Activated CD4-positive, CD25-positive, alpha-beta regulatory T cell treated with anti-CD3 and anti-CD28 coated beads, Interleukin-2, amount 50 U/mL, for 16 hours (primary cell): ENCODE data around the gene DTNB.
"Not testable (repeated sequence)": the region's sequence is repeated elsewhere in the genome, so short reads cannot be mapped to it uniquely, and the experiment has no call there.

Experiments used
- DNase-seq: peaks from one replicate; pipeline ENCODE4 v3.0.0-alpha.2; 2020; ENCODE audit warnings: low read depth, low spot score

Gene DTNB

DNA sequence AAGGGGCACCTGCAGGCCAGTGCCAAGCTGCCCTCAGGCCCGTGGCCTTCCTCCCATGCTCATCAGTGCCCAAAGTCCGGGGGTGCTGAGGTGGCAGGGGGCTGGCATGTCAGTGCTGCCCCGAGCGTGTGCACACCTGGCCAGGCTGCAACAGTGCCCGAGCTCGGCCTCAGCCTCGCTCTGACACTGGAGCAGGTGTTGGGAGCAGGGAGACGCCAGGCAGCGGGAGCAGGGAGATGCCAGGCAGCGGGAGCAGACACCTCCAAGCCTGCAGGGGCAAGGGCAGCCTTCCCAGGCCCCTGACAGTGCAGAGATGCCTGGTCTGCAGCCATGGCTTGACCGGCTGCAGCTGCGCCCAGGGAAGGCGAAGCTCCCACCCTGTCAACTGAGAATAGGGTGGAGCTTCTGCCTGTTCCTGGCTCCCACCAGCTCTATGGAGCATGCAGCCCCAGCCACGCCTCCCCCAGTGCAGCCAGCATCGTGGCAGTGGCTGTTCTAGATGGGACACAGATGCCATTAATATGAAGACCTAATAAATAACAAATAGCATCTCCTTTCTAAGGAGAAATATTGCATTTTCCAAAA is 82.4 kb downstream of the DTNB start:
- no peak for DNase-seq

DNA sequence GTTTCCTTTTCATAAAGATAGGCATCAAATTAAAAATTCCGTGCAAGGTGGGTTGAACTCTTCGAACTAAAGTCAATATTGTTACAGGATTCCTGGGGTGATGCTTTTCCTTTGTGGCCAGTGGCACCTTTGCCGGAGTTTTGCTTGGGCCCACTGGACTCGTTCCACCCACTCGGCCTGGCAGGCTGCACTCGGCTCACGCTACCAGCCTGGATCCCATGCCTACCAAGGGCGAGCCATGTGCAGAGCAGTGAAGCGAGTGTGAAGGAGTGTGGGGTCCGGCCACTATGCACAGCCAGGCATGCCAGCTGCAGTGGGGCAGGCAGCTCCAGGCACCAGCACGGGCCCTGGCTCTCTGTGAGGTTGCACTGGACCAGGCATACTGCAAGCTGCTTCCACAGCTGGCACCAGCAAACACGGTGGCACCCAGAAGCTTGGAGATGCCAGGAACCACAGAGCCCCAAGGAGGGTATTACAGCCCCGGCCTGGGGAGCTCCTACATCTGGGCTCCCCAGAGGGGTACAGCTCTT is 83.6 kb downstream of the DTNB start:
- DNase-seq: no peak

DNA sequence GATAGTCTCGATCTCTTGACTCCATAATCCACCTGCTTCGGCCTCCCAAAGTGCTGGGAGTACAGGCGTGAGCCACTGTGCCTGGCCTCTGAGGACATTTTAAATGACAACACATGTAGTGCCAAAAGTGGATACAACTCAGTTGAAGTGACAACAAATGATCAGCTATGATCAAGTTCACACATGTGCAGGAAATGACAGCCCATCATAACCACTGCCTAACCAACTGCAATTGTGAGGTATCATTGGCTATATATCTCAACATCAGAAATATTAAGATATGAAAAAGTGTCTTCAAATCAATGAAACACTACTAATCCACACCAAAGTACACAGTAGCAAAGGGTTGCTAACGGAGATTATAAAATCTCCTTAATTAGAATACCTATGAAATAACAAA is 84.8 kb downstream of the DTNB start:
- no peak for DNase-seq

DNA sequence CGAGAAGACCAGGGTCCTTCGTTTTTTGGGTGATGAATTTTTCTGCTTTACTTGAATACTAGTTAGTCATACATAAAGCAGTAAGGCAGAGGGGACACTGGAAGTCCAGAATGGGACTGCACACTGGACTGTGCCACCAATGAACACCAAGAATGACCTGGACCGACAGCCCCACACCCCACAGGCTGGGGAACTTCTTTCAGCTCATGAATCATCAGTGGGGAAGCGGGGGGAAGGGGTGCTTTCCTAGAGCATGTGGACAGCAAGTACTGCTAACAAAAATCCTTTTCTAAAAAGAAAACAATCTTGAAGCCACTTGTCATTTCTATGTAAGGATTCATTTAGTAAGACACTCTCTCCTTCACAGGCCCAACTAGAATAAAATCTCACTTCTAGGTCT is 86.0 kb downstream of the DTNB start:
- no peak for DNase-seq

DNA sequence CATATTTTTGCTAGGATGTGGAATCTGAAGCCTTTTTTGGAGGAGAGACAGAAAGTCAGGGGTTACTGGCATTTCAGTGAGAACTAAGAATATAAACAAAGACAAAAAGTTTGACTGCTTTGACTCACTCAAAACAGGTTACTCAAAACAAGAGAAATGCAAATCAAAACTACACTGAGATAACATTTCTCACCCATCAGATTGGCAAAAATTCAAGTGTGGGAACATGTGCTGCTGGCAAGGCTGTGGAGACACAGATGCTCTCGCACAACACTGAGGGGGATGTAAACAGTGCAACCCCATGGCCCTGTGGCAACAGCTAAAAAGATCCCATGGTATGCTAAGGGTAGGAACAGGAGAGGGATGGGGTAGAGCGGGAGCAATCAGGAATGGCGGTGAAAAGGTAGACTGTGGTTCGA is 86.6 kb downstream of the DTNB start:
- DNase-seq: no peak

DNA sequence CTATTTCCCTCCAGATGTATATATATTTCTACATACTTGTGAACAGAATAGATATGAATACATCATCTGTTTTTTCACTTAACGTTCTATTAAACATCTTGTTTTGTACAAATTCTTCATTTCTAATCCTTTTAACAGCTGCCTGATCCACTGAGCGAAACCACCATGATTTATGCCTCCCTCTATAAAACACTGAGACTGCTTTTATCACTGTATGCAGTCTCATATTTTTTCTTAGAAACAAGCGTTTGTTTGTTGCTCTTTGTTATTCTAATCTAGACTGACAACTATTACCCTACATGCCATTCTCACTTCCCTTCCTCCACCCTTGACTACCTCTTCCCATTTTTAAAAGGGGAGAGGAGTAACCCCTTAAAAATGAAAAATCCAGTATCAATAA is 88.2 kb downstream of the DTNB start:
- DNase-seq: no peak

DNA sequence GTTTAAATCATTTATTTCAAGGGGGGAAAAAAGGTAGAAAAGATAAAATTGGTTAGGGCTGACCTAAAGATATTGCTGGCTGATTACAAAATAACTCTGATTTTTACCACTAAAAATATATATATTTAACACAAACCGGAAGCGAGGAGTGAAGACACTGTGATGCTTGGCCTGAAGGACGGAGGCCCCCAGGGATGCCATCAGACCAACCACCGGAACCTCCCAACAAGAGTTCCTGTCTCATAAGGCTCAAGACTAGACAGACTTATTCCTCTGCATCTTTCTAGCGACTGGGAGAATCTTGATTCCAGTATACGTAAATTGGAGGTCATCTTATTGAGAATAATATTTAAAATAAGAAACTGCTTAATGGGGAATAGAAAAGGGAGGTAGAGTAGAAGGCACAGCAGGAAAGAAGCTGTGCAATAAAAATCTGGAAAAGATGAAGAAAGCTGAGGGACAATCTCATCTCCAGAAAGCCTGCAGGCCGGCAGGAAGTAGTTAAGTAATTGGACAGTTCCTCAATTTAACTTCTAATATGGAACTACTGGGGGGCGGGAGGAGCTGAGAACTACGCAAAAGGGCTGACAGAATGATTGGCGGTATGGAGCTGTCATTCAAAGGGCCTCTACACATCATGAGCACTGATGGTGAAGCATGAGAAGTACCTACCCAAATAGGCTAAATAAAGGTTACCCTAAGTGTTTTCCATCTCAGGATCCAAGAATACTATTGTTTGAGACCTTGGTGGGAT is 91.1 kb downstream of the DTNB start:
- no peak for DNase-seq

DNA sequence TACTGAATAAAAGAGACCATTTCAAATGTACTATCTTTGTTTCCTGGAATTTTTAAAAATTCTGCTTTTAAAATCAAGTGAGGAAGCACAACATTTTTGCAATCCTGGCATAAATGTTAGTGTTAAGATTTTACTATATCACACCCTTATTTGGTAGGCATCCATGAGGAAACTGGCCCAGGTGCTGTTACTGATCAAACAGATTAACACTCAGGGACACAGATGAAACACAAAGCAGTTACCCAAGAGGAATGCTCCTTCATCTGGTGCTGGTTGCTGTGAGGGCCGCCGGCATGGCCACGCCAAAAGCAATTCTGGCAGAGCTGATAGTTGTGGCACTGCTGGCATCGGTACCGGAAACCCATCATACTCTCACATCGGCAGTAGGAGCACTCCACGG is 96.8 kb downstream of the DTNB start:
- DNase-seq: no peak

DNA sequence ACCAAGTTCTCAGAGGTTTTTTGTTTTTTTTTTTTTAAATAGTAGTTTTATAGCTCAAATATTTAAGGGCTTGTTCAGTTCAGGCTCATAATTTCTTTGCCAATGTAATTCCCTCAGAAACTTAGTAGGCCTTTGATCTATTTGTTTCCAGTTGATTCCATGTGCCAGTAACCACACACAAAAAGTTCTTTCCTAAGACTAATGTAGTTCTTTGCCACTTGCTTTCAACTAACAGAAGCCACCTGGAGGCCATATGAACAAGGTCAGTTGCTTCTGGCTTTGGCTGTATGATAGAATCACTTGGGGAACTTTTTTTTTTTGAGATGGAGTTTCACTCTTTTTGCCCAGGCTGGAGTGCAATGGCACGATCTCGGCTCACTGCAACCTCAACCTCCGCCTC is 100.7 kb downstream of the DTNB start:
- no peak for DNase-seq

DNA sequence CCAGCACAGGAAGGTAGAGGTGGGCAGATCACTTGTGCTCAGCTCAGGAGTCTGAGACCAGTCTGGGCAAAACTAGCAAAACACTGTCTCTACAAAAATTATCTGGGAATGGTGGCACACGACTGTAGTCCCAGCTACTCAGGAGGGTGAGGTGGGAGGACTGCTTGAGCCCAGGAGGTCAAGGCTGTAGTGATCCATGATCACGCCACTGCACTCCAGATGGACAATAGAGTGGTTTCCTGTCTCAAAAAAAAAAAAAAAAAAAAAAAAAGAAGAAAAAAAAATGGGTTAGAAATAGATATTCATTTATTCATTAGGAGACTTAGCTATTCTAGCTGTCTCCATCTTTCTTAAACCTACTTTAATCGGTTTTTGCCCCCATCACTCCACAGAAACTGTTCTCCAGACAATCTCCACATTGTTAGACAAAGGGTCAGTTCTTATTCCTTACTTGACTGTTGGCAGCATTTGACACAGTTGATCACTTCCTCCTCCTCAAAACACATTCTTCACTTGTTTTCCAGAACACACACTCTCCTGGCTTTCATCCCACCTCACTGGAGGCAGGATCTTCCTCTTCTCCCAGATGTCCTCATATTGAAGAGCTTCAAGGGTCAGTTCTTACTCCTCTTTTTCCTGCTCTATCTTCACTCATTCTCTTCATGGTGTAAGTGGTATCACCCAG is 103.1 kb downstream of the DTNB start:
- no peak for DNase-seq

DNA sequence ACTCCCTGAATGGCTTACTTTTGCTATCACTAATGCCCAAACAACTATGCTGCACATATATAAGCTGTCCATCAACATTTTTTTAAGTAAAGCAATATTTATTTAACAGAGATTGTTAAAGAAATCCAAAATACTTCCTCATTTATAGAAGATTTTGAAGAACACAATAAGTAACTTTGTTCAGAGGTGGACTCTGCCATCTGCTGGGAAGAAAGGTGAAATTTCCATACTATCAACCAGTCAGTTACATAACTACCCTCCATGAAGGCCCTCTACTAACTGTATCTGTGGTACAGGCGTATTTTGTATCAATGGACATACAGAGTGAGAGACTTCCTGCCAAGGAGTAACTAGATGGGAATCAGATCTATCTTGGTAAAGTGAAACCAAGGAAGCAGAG is 106.0 kb downstream of the DTNB start:
- no peak for DNase-seq

DNA sequence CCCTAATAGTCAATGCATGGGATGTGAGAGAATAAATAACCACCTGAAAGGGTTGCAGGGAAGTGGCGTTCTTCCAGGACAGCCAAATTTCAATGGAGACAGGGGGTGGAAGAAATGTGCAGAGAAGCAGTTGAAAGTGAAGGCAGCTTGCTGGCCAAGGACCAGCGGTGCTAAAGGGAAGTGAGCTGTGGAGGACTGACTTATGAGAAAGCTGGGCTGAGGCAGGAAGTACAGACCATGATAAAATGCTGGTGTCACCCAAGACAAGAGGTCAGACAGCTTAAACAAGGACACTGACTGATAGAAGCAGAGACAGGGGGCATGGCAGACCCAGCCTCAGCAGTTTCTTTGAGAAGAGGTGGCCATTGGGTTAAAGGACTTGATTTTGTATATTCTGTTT is 106.7 kb downstream of the DTNB start:
- DNase-seq: no peak

DNA sequence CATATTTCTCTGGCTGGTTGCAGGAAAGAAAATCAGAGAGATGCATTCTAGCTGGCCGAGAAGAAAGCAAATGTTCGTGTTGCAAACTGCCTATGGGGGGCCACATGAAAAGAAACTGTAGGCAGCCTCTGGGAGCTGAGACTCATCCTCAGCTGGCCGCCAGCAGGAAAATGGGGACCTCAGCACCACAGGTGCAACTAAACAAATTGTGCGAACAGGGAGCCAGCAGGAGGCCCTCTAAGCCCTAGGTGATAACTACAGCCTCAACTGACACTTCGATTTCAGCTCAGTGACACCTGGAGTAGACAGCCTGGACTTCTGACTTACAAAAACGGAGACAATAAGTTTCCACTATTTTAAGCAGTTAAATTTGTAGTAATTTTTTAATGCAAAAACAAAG is 107.3 kb downstream of the DTNB start:
- no peak for DNase-seq

DNA sequence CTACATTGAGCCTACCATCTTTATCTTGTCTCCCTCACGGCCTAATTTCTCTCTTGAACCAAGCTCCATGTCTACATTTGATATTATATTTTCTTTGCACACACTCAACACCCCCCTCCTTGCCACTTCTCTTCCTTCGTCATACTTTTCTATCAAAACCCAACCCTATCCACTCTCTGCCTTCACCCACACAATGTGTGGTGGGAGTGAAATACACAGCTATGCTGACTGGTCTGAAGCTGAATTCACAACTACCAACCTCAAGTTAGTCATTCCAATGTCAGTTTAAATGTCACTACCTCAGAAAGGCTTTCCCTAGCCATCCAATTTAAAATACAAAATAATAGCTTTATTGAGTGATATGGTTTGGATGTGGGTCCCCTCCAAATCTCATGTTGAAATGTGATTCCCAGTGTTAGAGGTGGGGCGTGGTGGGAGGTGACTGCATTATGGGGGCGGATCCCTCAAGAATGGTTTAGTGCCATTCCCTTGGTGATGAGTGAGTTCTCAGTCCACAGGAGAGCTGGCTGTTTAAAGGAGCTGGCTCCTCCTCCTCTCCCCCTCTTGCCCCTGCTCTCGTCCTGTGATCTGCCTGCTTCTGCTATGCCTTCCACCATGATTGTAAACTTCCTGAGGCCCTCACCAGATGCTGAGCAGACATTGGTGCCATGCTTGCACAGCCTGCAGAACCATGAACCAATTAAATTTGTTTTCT is 112.1 kb downstream of the DTNB start:
- no peak for DNase-seq

DNA sequence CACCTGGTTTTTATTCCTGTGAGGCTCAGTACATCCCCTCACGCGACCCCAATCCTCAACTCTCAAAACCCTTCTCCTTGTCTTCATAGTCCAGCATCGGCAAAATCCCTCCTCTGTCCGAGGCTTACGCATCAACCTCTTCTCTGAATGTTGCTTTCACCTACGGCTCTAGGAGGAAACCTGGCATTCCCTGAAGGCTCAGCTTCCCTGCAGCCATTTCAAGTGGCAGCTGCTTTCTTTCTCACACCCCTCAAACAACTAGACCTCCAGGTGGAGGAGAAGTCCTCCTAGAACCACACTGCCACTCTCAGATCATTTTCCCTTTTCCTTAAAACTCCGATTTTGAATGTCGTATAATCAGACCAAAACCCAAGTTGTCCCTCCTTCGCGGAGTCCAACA is 114.2 kb downstream of the DTNB start:
- no peak for DNase-seq

DNA sequence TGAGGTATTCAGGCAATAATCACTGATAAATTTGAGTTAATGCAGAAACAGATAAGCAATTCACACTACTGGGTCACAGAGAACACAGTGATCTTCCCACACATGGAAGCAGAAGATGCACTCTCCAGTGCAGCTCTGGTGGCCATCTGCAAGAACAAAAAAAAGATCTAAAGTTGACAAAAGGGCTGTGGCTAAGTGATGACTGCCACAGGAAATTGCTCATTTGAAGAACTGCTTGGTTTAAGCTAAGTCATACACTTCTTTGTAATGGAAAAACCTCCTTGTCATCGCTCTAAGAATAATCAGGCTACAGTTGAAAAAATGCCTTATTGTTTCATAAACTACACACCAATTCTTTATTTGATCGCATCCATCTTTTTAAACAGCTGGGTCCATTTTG is 115.1 kb downstream of the DTNB start:
- DNase-seq: peak; percentile 14

DNA sequence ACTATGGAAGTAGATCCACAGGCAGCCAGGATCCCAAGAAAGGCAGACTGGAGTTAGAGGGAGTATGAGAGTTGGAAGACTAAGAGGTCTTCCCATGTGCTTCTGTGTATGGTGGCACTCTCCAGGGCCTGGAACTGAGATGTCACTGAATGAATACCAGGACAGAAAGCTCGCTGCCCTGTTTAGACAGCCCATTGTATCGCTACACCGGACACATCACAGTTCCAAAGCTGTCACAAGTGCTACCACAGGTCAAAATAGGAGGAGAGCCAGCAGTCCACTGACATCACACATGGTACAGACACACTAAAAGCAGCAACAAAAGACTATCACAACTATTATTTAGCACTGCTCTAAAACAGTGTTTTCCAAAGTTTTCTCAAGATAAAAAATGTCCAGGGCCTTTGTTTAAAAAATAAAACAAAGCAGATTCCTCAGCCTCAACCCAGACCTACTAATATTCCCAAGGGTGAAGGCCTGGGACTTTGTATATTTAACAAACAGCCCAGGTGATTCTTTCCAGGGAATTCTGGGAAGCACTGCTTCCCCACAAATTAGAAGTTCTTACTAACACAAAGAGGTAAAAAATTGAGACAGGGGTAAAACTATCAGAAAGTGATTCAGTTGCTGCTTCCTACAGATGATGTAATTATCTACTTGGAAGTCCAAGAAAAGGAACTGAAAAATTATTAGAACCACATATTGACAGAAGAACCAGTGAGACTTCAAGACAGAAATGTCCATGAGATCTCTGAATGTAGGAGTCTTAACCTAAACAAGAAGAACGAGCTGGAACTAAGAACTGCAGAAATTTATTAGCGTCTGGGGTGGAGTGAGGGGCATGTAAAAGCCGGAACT is 116.0 kb downstream of the DTNB start:
- DNase-seq: no peak

DNA sequence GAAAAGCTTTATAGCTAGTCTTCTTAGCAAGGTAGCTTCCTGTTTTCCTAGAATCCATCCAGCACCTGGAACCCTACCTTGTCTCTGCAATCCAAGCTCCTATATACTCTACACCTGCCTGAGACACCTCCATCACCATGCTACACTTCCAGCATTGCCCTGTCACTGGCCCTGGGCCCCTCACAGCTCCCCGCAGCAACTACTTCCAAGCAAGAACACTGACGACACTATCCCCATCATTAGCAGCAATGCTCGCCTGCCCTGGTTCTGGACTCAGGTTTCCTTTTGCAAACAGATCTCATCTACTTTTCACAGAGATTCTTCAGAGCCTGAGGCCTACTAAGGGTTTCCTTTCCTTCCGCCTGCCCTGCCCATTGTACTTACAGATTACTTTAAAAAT is 121.1 kb downstream of the DTNB start:
- no peak for DNase-seq

DNA sequence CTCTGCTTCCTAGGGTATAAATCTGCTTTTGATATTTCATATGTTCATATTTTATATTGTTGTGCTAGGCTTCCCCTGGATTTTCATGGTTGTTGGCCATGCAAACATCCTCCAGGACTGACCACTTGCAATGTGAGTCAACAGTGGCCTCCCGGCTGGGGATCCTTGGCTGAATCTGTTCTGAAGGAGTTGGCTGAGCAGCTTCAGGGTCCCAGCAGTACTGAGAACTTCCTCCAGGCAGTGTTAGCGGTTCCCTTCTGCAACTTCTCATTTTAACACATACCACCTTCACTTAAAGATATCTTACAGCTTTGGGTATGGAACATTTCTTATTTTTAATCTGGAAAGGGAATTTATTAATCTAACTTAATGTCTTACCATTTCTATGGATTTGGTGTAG is 122.1 kb downstream of the DTNB start:
- DNase-seq: no peak

DNA sequence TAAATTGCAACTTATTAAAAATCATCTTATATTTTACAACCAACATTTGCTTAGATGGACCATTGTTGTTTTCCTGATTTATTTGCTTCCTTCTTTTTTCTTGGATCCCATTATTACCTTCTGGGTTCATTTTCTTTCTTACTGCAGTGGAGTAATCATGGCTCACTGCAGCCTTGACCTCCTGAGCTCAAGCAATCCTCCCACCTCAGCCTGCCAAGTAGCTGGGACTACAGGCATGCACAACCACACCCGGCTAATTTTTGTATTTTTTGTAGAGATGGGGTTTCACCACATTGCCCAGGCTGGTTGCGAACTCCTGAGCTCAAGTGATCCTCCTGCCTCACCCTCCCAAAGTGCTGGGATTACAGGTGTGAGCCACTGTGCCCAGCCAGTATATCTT is 123.8 kb downstream of the DTNB start:
- not testable (repeated sequence) for DNase-seq

DNA sequence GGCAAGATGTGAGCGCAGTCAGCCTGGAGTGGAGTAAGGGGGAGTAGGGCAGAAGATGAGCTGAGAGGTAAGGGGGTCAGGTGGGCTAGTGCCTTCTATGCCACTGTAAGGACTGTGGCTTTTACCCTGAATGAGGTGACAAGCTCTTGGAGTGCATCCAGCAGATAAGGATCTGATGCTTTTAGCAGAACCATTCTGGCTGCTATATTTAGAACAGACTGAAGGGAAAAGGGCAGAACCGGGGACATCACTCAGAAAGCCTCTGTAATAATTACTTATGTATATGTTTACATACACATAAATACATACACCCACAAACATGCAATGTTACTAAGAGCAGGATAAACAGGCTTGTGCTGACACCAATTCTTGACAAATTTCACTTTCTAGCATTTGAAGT is 124.8 kb downstream of the DTNB start:
- no peak for DNase-seq
